LNCaP clone FGC (cell line): ENCODE data around the gene DPF3.
A peak's percentile ranks its signal among the peaks of the same experiment; 100 is the strongest.

Experiments
- DNase-seq: peaks from one replicate; pipeline ENCODE4 v3.0.0-alpha.2; 2011; ENCODE audit warnings: low read depth
- H3K4me3 ChIP-seq: 2 replicates; pipeline ENCODE4 v1.5.1; 2011; ENCODE audit warnings: mild to moderate bottlenecking, low read depth, low read length, control low read depth
- CTCF ChIP-seq: IDR thresholded peaks from 2 replicates; pipeline ENCODE4 v1.5.1; 2012; ENCODE audit warnings: mild to moderate bottlenecking; ENCODE audit not compliant: control insufficient read depth, insufficient read depth; ENCODE audit errors: extremely low read depth

DPF3 gene

GRCh38 chr14:72594099-72594901 is 299.6 kb downstream of the DPF3 start:
- no peak for TF ChIP-seq CTCF
- DNase-seq = no peak
- H3K4me3 ChIP-seq = no peak overlapping the region

GRCh38 chr14:72591391-72591790 is 302.5 kb downstream of the DPF3 start:
- TF ChIP-seq CTCF = no peak

GRCh38 chr14:72590577-72590976 is 303.3 kb downstream of the DPF3 start:
- DNase-seq = no peak
- H3K4me3 ChIP-seq = no peak overlapping the region
- no peak for TF ChIP-seq CTCF

More at GRCh38 chr14:72591391-72591790, 302.5 kb downstream of the DPF3 start:
- DNase-seq = no peak
- H3K4me3 ChIP-seq = no peak overlapping the region

GRCh38 chr14:72589652-72590051 is 304.2 kb downstream of the DPF3 start:
- TF ChIP-seq CTCF = no peak
- H3K4me3 ChIP-seq = no peak overlapping the region
- no peak for DNase-seq

- no peak overlapping the region for H3K4me3 ChIP-seq
- TF ChIP-seq CTCF = no peak
- no peak for DNase-seq
Measured at GRCh38 chr14:72588521-72588920, 305.4 kb downstream of the DPF3 start.

DNA sequence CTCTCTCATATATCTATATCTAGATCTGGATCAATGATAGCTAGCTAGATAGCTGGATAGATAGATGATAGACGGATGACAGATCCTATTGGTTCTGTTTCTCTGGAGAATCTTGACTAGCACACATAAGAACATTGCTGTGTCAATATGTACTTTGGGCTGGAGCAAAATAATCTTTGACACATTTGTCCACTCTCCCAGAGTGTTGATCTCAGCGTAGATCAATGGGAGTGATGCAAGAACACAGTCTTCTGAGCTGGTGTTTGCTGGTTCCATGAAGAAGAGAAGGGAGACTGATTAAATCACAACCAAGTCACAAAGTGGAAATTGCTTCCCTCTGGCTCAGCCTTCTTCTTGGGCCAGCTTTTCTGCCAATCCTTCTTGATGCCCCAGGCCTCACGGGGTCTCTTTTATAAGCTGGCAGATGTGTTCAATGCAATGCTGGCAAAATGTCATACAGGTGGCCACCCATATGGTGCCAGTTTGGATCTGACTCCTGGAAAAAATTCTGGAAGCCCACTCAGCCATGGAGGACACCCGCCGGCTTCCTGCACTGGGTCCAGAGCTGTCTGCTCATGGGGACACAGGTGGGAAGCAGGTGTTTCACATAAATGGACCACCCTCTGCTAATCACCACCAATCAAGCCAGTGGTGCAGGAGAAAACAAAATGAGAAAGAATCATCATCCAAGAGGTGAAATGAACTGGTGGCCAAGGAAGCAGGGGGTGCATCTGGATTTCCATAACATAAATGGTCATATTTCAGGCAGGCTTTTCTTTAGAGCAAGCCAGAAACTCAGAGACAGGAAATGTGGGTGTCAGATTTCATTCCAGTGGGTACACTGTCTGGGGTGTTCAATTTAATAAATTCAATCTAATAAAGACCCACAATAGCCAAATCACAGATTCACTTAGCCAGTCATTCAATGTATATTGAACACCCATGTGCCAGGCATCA is 310.3 kb downstream of the DPF3 start:
- H3K4me3 ChIP-seq = no peak overlapping the region
- no peak for TF ChIP-seq CTCF
- peak; percentile 13 for DNase-seq
